H1 (cell line): ENCODE results near the gene AOPEP. TPM values are rescaled to one million over a fixed set of nuclear protein-coding genes. Genes with fewer than 3 reads are reported as not detected.

Experiments used
- ATF2 ChIP-seq: IDR thresholded peaks from 2 replicates; pipeline ENCODE4 v1.6.1; 2012; ENCODE audit warnings: low read length, inconsistent platforms
- CHD7 ChIP-seq: fragments of 300-600 bp; sonication (generic); IDR thresholded peaks from 2 replicates; pipeline ENCODE4 v1.7.1; 2012; ENCODE audit warnings: low read length, moderate library complexity, mild to moderate bottlenecking, inconsistent platforms; ENCODE audit not compliant: insufficient replicate concordance
- CTBP2 ChIP-seq: IDR thresholded peaks from 2 replicates; pipeline ENCODE4 v1.7.0; 2011; ENCODE audit warnings: borderline replicate concordance, mild to moderate bottlenecking, moderate library complexity, mixed read lengths, low read length; ENCODE audit not compliant: insufficient read depth, insufficient read length
- FOSL1 ChIP-seq: IDR thresholded peaks from 2 replicates; pipeline ENCODE4 v1.6.1; 2011; ENCODE audit warnings: mild to moderate bottlenecking, low read depth, low read length, moderate library complexity; ENCODE audit not compliant: insufficient read depth
- RXRA ChIP-seq: IDR thresholded peaks from 2 replicates; pipeline ENCODE4 v1.6.1; 2011; ENCODE audit warnings: low read depth, mild to moderate bottlenecking, low read length, moderate library complexity; ENCODE audit not compliant: insufficient read depth
- SIRT6 ChIP-seq: IDR thresholded peaks from one replicate; pipeline ENCODE4 v1.7.1; 2012; ENCODE audit warnings: low read length, inconsistent platforms
- SIX5 ChIP-seq: IDR thresholded peaks from 2 replicates; pipeline ENCODE4 v1.6.1; 2011; ENCODE audit warnings: mild to moderate bottlenecking, low read depth, low read length
- TEAD4 ChIP-seq: IDR thresholded peaks from 2 replicates; pipeline ENCODE4 v1.6.1; 2012; ENCODE audit warnings: low read depth, low read length, inconsistent platforms, mixed read lengths
- polyA plus RNA-seq, 7 experiments: library from polyadenylated mRNA; depleted of rRNA in 3 of 7; stranded (reverse) in 5 of 7; unstranded in 2 of 7; fragments of >200 nt in 5 of 7; fragments of 200-250 nt in 2 of 7; gene quantifications; 1 replicate in 5 of 7; 2 replicates in 1 of 7; 4 replicates in 1 of 7; pipeline versions ENCODE4 v1.2.1 to v1.2.3, GENCODE V29; 2011 to 2013; ENCODE audit warnings: missing spikeins in 2 of 7, mixed read lengths in 2 of 7
- total RNA-seq: library from RNA; stranded (reverse); fragmentation: NEBNext Ultra II Directional; extraction: Animal tissue kit (Norgen Biotek cat#: 25700); gene quantifications from 2 replicates; pipeline ENCODE4 v1.2.1, GENCODE V29; 2021

AOPEP gene
- total and polyA plus RNA-seq, 2 of the 8 experiments (the other 6 are each of a cell fraction or from before 2014, with no cell fraction given), result 6.1 to 14.3 TPM

GRCh38 chr9:94932652-94933510 is 206.4 kb downstream of the AOPEP start (continued):
- TF ChIP-seq CHD7 (no peak), RXRA (no peak), SIX5 (no peak), ATF2 (no peak), TEAD4 (no peak), CTBP2 (no peak), SIRT6 (no peak), FOSL1 (no peak)
